Measurements from ENCODE around the gene GPR17.

The GPR17 gene

DNA sequence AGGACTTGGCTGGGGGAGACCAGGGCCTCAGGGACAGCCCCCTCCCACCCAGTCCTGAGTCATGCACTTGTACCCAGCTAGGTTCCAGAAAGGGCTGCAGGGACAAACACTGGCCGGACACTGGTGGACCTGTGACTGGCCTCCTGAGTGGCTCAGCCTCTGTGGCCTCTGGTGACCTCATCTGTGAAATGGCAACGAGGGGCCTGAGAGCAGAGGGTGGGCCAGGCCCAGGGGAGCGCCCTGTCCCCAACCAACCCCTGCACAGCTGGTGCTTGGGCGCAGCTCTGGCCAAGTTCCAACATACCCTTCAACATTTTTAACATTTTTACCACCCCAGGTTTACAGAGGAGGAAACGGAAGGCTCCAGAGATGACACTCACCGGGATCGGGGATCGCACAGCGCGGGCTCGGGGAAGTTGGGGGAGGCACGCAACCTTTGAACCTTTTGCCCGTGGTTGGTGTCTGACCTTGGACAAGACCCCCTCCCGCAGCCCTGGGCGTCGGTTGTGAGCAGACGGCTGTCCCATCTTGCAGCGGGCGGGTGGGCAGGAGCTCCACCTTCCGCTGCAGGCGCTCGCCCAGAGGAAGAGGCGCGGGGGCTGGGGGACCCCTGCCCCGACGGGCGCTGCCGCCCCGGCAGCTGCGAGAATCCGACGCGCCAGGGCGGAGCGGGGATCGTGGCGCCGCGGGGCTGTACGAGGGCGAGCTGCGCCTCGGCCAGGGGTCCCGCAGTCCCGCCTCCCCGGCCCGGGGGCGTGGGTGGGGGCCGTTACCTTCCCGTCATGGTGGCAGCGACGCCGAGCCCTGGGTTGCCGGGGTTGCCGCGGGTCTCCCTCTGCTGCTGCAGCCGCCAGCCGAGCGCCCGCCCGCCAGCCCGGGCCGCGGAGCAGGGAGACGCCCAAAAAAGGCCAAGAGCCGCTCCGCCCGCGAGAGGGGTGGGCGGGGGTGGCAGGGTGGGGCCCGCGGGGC is 28.6 kb downstream of the GPR17 start:
- Histone ChIP-seq H3K4me1 (ENCODE audit: control insufficient read depth, low read depth, low read length) (peaks cover 3% of the 10 kb centered on the region), H3K27me3 (ENCODE audit: control insufficient read depth, insufficient read depth, low read length) (peaks cover 50% of the 10 kb centered on the region), H3K4me3 (ENCODE audit: low read length) (peak overlapping the region; percentile 46), H3K9ac (ENCODE audit: low read length) (no peak overlapping the region), H3K36me3 (ENCODE audit: control insufficient read depth, low read depth, low read length) (no peaks in the 10 kb centered on the region), H3K27ac (ENCODE audit: low read length) (no peak overlapping the region), H3K9me3 (ENCODE audit: control insufficient read depth, low read depth, low read length) (no peaks in the 10 kb centered on the region)

DNA sequence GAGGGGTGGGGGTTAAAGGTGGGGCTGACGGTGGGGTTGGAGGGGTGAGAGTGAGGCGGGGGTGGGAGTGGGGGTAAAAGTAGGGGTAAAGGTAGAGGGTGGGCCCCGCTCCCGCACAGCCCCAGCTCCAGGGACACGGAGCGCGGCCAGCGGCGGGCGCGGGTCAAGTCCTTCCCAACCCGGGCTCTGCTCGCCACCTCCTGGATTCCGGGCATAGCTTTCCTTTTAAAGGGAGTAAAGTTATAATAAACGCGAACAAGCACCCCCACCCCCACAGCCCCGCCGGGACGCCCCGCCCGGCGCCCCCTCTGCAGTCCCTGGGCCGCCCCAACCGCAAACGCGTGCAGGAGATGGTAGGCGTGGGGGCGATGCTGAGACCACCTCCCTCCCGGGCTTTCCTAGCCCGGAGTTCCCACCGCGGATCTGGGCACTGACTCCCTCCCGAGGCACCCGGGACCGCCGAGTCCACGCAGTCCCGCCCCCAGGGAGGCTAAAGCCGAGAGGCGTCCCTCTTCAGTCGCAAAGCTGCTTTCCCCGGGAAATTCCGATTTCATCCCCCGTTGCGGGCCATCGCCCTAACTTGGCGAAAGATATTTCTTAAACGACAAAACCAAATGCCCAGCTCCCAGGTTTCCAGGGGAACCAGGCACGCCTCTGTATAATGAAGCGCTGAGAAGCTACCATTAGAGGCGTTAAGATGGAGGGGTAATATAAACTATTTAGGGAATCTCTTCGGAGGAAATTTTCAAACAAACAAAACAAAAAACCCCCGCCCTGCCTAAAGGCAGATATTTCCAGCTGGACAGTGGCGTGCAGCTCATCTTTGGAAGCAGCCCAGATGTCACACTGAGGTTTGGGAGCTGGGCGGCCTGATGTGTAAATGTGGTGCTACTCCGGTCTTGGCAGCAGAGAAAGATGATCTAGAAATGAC is 29.6 kb downstream of the GPR17 start, which contains the start of gene LIMS2:
Gene LIMS2, minus strand, starts transcription at position 200 of the 931 bp plus-strand sequence. CDS start 506 bp downstream, outside the sequence.
- Histone ChIP-seq H3K9ac (ENCODE audit: low read length) (no peak within 1 kb of the TSS), H3K27me3 (ENCODE audit: control insufficient read depth, insufficient read depth, low read length) (peaks cover 50% of the 10 kb centered on the region), H3K27ac (ENCODE audit: low read length) (no peak within 1 kb of the TSS), H3K4me3 (ENCODE audit: low read length) (peak within 1 kb of the TSS; percentile 68), H3K4me1 (ENCODE audit: control insufficient read depth, low read depth, low read length) (peaks cover 3% of the 10 kb centered on the region), H3K9me3 (ENCODE audit: control insufficient read depth, low read depth, low read length) (no peaks in the 10 kb centered on the region), H3K36me3 (ENCODE audit: control insufficient read depth, low read depth, low read length) (no peaks in the 10 kb centered on the region)

GRCh38 chr2:127676906-127677305 is 31.0 kb downstream of the GPR17 start:
- no peaks in the 10 kb centered on the region for H3K9me3 ChIP-seq (ENCODE audit: control insufficient read depth, low read depth, low read length)
- H3K36me3 ChIP-seq (ENCODE audit: control insufficient read depth, low read depth, low read length): no peaks in the 10 kb centered on the region
- H3K4me3 ChIP-seq (ENCODE audit: low read length): no peak overlapping the region
- H3K9ac ChIP-seq (ENCODE audit: low read length): no peak overlapping the region
- H3K27me3 ChIP-seq (ENCODE audit: control insufficient read depth, insufficient read depth, low read length): peaks cover 50% of the 10 kb centered on the region
- H3K27ac ChIP-seq (ENCODE audit: low read length): no peak overlapping the region
- H3K4me1 ChIP-seq (ENCODE audit: control insufficient read depth, low read depth, low read length): peaks cover 3% of the 10 kb centered on the region

DNA sequence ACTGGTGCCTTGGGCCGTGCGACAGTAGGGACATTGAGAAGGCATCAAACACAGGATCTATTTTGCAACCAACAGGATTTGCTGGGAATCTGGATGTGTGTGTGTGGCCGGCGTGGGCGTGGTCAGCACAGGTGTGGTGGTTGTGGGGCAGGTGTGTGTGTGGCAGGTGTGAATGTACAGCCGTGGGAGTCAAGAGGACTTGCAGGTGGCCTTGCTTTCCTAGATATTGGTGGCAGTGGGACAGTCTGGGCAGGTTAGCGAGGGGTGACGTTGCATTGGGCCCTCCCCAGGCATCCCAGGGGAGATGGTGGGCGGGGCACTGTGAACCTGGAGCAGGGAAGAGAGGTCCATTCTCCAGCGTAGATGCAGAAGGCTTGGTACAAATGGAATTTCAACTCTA is 32.6 kb downstream of the GPR17 start:
- Histone ChIP-seq H3K27me3 (ENCODE audit: control insufficient read depth, insufficient read depth, low read length) (peaks cover 41% of the 10 kb centered on the region), H3K9ac (ENCODE audit: low read length) (no peak overlapping the region)

GRCh38 chr2:127678991-127679390 is 33.0 kb downstream of the GPR17 start:
- no peaks in the 10 kb centered on the region for H3K36me3 ChIP-seq (ENCODE audit: control insufficient read depth, low read depth, low read length)
- peaks cover 3% of the 10 kb centered on the region for H3K4me1 ChIP-seq (ENCODE audit: control insufficient read depth, low read depth, low read length)
- no peaks in the 10 kb centered on the region for H3K9me3 ChIP-seq (ENCODE audit: control insufficient read depth, low read depth, low read length)
- H3K4me3 ChIP-seq (ENCODE audit: low read length): no peak overlapping the region
- no peak overlapping the region for H3K27ac ChIP-seq (ENCODE audit: low read length)
- no peak overlapping the region for H3K9ac ChIP-seq (ENCODE audit: low read length)
- peaks cover 37% of the 10 kb centered on the region for H3K27me3 ChIP-seq (ENCODE audit: control insufficient read depth, insufficient read depth, low read length)

More for the DNA sequence above, 32.6 kb downstream of the GPR17 start:
- H3K27ac ChIP-seq (ENCODE audit: low read length): no peak overlapping the region
- no peak overlapping the region for H3K4me3 ChIP-seq (ENCODE audit: low read length)
- no peaks in the 10 kb centered on the region for H3K36me3 ChIP-seq (ENCODE audit: control insufficient read depth, low read depth, low read length)
- H3K9me3 ChIP-seq (ENCODE audit: control insufficient read depth, low read depth, low read length): no peaks in the 10 kb centered on the region
- H3K4me1 ChIP-seq (ENCODE audit: control insufficient read depth, low read depth, low read length): peaks cover 3% of the 10 kb centered on the region

DNA sequence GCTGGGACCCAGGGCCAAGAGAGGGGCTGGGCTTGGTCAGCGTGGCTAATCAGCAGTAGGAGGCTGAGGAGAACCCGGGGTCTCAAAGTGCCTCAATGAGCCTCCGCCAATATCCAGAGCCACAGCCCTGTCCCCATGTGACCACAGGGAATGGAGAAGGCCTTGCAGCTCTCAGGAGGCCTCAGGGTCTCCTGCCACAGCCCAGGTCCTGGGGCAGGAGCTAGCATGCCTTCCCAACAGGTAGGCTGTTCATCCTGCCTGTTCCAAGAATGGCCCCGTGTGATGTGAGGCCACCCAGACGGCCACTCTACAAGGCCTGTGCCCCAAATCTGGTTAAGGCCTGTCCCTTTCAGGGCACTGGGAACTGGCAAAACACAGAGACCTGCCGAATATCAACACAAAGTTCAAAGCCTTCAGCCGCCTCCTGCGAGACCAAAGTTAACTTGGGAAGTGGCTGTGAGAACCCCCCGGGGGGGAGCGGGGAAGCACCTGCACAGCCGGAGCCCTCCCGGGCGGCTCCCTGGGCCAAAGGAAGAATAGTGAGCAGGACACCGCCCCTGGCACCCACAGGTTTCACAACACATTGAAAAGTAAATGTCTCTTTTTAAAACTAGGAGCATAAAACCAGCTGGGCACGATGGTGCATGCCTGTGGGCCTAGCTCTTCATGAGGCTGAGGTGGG is 33.9 kb downstream of the GPR17 start:
- Histone ChIP-seq H3K27me3 (ENCODE audit: control insufficient read depth, insufficient read depth, low read length) (peaks cover 28% of the 10 kb centered on the region), H3K9ac (ENCODE audit: low read length) (no peak overlapping the region), H3K36me3 (ENCODE audit: control insufficient read depth, low read depth, low read length) (no peaks in the 10 kb centered on the region), H3K27ac (ENCODE audit: low read length) (no peak overlapping the region), H3K4me3 (ENCODE audit: low read length) (no peak overlapping the region), H3K9me3 (ENCODE audit: control insufficient read depth, low read depth, low read length) (no peaks in the 10 kb centered on the region), H3K4me1 (ENCODE audit: control insufficient read depth, low read depth, low read length) (peaks cover 3% of the 10 kb centered on the region)

GRCh38 chr2:127680706-127681287 is 34.8 kb downstream of the GPR17 start:
- Histone ChIP-seq H3K4me1 (ENCODE audit: control insufficient read depth, low read depth, low read length) (peaks cover 3% of the 10 kb centered on the region), H3K9me3 (ENCODE audit: control insufficient read depth, low read depth, low read length) (no peaks in the 10 kb centered on the region), H3K9ac (ENCODE audit: low read length) (no peak overlapping the region), H3K36me3 (ENCODE audit: control insufficient read depth, low read depth, low read length) (no peaks in the 10 kb centered on the region), H3K4me3 (ENCODE audit: low read length) (no peak overlapping the region), H3K27ac (ENCODE audit: low read length) (no peak overlapping the region), H3K27me3 (ENCODE audit: control insufficient read depth, insufficient read depth, low read length) (peaks cover 23% of the 10 kb centered on the region)

GRCh38 chr2:127681288-127681804 is 35.4 kb downstream of the GPR17 start:
- no peak overlapping the region for H3K4me3 ChIP-seq (ENCODE audit: low read length)
- peaks cover 17% of the 10 kb centered on the region for H3K27me3 ChIP-seq (ENCODE audit: control insufficient read depth, insufficient read depth, low read length)
- no peak overlapping the region for H3K9ac ChIP-seq (ENCODE audit: low read length)
- no peaks in the 10 kb centered on the region for H3K36me3 ChIP-seq (ENCODE audit: control insufficient read depth, low read depth, low read length)
- no peaks in the 10 kb centered on the region for H3K9me3 ChIP-seq (ENCODE audit: control insufficient read depth, low read depth, low read length)
- H3K4me1 ChIP-seq (ENCODE audit: control insufficient read depth, low read depth, low read length): no peaks in the 10 kb centered on the region
- no peak overlapping the region for H3K27ac ChIP-seq (ENCODE audit: low read length)

DNA sequence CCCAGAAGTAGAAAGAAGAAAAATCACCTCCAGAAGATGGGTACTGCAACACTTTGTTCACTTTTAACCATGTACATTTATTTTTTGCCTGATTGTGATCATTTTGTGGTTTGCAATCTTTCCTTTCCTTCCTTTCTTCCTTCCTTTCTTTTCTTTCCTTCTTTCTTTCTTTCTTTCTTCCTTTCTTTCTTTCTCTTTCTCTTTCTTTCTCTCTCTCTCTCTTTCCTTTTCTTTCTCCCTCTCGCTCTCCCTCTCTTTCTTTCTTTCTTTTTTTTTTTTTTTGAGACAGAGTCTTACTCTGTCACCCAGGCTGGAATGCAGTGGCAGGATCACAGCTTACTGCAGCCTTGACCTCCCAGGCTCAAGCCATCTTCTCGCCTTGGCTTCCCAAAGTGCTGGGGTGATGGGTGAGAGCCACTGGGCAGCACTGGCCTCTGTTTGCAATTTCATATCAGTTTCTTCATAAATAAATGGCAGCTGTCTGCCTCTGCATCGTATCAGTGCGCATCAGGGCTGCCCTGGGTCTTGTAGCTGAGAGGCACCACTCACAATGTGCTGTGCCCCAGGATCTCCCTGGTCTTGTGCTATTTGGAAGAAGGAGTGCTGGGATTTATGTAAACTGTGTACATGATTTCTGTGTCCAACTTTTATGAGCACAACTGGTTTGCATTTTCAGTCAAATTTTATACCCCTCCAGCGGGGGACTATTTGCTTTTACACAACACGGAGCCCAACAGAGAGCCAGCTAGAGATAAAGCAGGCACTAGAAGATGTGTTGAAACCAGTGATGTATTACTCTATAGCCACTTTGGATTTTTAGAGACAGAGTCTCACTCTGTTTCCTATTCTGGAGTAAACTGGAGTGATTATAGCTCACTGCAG is 36.3 kb downstream of the GPR17 start:
- Histone ChIP-seq H3K36me3 (ENCODE audit: control insufficient read depth, low read depth, low read length) (no peaks in the 10 kb centered on the region), H3K9me3 (ENCODE audit: control insufficient read depth, low read depth, low read length) (no peaks in the 10 kb centered on the region), H3K4me1 (ENCODE audit: control insufficient read depth, low read depth, low read length) (no peaks in the 10 kb centered on the region), H3K4me3 (ENCODE audit: low read length) (no peak overlapping the region), H3K27ac (ENCODE audit: low read length) (no peak overlapping the region), H3K27me3 (ENCODE audit: control insufficient read depth, insufficient read depth, low read length) (peaks cover 8% of the 10 kb centered on the region), H3K9ac (ENCODE audit: low read length) (no peak overlapping the region)

DNA sequence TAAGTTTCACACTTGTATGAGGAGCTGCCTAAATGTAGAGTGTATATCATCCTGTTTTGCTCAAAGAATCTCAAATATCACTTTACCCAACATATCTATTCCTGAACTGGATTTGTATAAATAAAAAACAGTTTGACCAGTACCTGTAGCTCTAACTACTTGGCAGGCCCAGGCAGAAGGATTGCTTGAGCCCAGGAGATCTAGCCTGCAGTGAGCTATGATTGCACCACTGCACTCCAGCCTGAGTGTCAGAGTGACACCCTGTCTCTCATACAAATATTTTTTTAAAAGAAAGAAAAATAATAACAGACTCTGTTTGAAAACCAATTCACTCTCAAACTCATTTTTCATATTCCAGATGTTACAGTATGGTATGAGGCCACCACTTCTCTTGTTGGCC is 37.1 kb downstream of the GPR17 start:
- H3K27ac ChIP-seq (ENCODE audit: low read length): no peak overlapping the region
- no peak overlapping the region for H3K9ac ChIP-seq (ENCODE audit: low read length)
- H3K4me1 ChIP-seq (ENCODE audit: control insufficient read depth, low read depth, low read length): no peaks in the 10 kb centered on the region
- no peaks in the 10 kb centered on the region for H3K9me3 ChIP-seq (ENCODE audit: control insufficient read depth, low read depth, low read length)
- H3K4me3 ChIP-seq (ENCODE audit: low read length): no peak overlapping the region
- no peaks in the 10 kb centered on the region for H3K36me3 ChIP-seq (ENCODE audit: control insufficient read depth, low read depth, low read length)
- no peaks in the 10 kb centered on the region for H3K27me3 ChIP-seq (ENCODE audit: control insufficient read depth, insufficient read depth, low read length)
